Sciatic nerve (tissue), 2 donors: ENCODE measurements around the gene ANKRD33. TPM values are rescaled to one million over a fixed set of nuclear protein-coding genes. Genes with fewer than 3 reads are reported as not detected.

Source experiments
- ATAC-seq: fragments of 200-7000 bp; cut with Tn5 transposase; one replicate; pipeline ENCODE4 v1.9.1; 2020; ENCODE audit warnings: mild to moderate bottlenecking, moderate library complexity
- DNase-seq: peaks from one replicate; pipeline ENCODE4 v3.0.0-alpha.2; 2020; ENCODE audit warnings: low spot score
- intact Hi-C: fragments of 100-400 bp; cut with DNase I; formaldehyde crosslinking; loops from one replicate; pipeline ENCODE4 v1.14.2; 2022
- total RNA-seq: library from RNA; stranded (reverse); fragmentation: NEBNext Ultra II Directional; extraction: Animal tissue kit (Norgen Biotek cat#: 25700); gene quantifications from one replicate; pipeline ENCODE4 v1.2.1, GENCODE V29; 2021
- donor health status: DM: no; HTN: no; CAD: no.
- donor health status: DM: no; HTN: no; CAD: no.

Gene ANKRD33
- 0.76 TPM for total RNA-seq

- peak; percentile 82 for DNase-seq
- intact Hi-C loops = no loop called here
- peak; percentile 25 for ATAC-seq
These were observed at the start of gene ANKRD33 for GRCh38 chr12:51887476-51888315. Gene ANKRD33 (plus strand): TSS chr12:51888103. CDS start chr12:51888187, 84 bp downstream.

- ATAC-seq = no peak
- intact Hi-C loops = loop anchor here (10.0 kb wide), 1 partner anchor 246 kb away; no protein-coding TSS in a partner anchor
- DNase-seq = no peak
These were observed 49.1 kb upstream of the ANKRD33 start for GRCh38 chr12:51838762-51839161.

GRCh38 chr12:51839310-51839947, 48.5 kb upstream of the ANKRD33 start:
- intact Hi-C loops = loop anchor here (10.0 kb wide), 1 partner anchor 245 kb away; no protein-coding TSS in a partner anchor
- ATAC-seq = no peak
- no peak for DNase-seq

- no peak for DNase-seq
- ATAC-seq = no peak
- intact Hi-C loops = no loop called here
These were observed 46.9 kb upstream of the ANKRD33 start for GRCh38 chr12:51840966-51841365.

GRCh38 chr12:51841727-51842126, 46.2 kb upstream of the ANKRD33 start:
- ATAC-seq = no peak
- DNase-seq = no peak
- intact Hi-C loops = no loop called here

GRCh38 chr12:51844854-51845253, 43.0 kb upstream of the ANKRD33 start:
- DNase-seq (no peak), ATAC-seq (no peak)
- intact Hi-C loops = no loop called here

- intact Hi-C loops = no loop called here
- no peak for ATAC-seq
These were observed 42.4 kb upstream of the ANKRD33 start for GRCh38 chr12:51845482-51845881.

GRCh38 chr12:51846271-51846691, 41.6 kb upstream of the ANKRD33 start:
- DNase-seq (no peak), ATAC-seq (no peak)
- intact Hi-C loops = no loop called here

More at GRCh38 chr12:51845482-51845881, 42.4 kb upstream of the ANKRD33 start:
- DNase-seq = no peak

GRCh38 chr12:51846911-51847642, 40.8 kb upstream of the ANKRD33 start:
- ATAC-seq (peak; percentile 72), DNase-seq (peak; percentile 88)
- intact Hi-C loops = no loop called here

GRCh38 chr12:51847643-51848325, 40.1 kb upstream of the ANKRD33 start:
- ATAC-seq = peak; percentile 63
- intact Hi-C loops = no loop called here
- peak; percentile 76 for DNase-seq

GRCh38 chr12:51848326-51848727, 39.6 kb upstream of the ANKRD33 start, which contains the start of gene FIGNL2:
Gene FIGNL2 (minus strand): TSS chr12:51848718. CDS start chr12:51822413, 26,305 bp downstream.
- peak; percentile 76 for DNase-seq
- ATAC-seq = no peak
- intact Hi-C loops = no loop called here

- intact Hi-C loops = no loop called here
- DNase-seq (peak; percentile 70), ATAC-seq (peak; percentile 32)
These were observed 38.8 kb upstream of the ANKRD33 start for GRCh38 chr12:51848841-51849735.

GRCh38 chr12:51850081-51850964, 37.6 kb upstream of the ANKRD33 start:
- DNase-seq (no peak), ATAC-seq (no peak)
- intact Hi-C loops = no loop called here

- ATAC-seq (no peak), DNase-seq (no peak)
- intact Hi-C loops = no loop called here
These were observed 37.0 kb upstream of the ANKRD33 start for GRCh38 chr12:51850965-51851299.

GRCh38 chr12:51851413-51852124, 36.3 kb upstream of the ANKRD33 start:
- intact Hi-C loops = no loop called here
- ATAC-seq (no peak), DNase-seq (no peak)

GRCh38 chr12:51852404-51853137, 35.3 kb upstream of the ANKRD33 start:
- intact Hi-C loops = no loop called here
- ATAC-seq = peak; percentile 44
- DNase-seq = no peak
